Spinal cord (tissue), 10 donors: ENCODE results near the gene PDSS2. TPM values are rescaled to one million over a fixed set of nuclear protein-coding genes. Genes with fewer than 3 reads are reported as not detected.
A peak's percentile ranks its signal among the peaks of the same experiment; 100 is the strongest.
"Not testable (repeated sequence)": the region's sequence is repeated elsewhere in the genome, so short reads cannot be mapped to it uniquely, and the experiment has no call there.

ENCODE experiments used
- DNase-seq, 6 donors: peaks; one replicate each; pipeline versions ENCODE4 v3.0.0 to v3.0.0-alpha.2; 2013 to 2015; ENCODE audit warnings: low spot score in 6 of 6, low read depth in 4 of 6
- H3K27ac ChIP-seq: one replicate; pipeline ENCODE4 v1.5.1; 2013; ENCODE audit warnings: low read depth, low read length, control low read depth
- H3K27me3 ChIP-seq: one replicate; pipeline ENCODE4 v1.6.1; 2013; ENCODE audit warnings: low read length; ENCODE audit not compliant: control insufficient read depth, insufficient read depth
- H3K36me3 ChIP-seq: one replicate; pipeline ENCODE4 v1.6.1; 2013; ENCODE audit warnings: low read length; ENCODE audit not compliant: control insufficient read depth, insufficient read depth
- H3K4me1 ChIP-seq: one replicate; pipeline ENCODE4 v1.6.1; 2013; ENCODE audit warnings: low read length; ENCODE audit not compliant: control insufficient read depth, insufficient read depth
- H3K4me3 ChIP-seq: one replicate; pipeline ENCODE4 v1.5.1; 2013; ENCODE audit warnings: low read depth, low read length, control low read depth
- H3K9me3 ChIP-seq: one replicate; pipeline ENCODE4 v1.6.1; 2013; ENCODE audit warnings: low read length; ENCODE audit not compliant: control insufficient read depth, insufficient read depth
- WGBS: methylation state at CpG from one replicate; pipeline ENCODE4 v1.1.5; 2013; ENCODE audit warnings: missing lambda C conversion rate; ENCODE audit not compliant: insufficient coverage; 5-methylcytosine and 5-hydroxymethylcytosine counted together
- polyA plus RNA-seq, 2 donors: library from polyadenylated mRNA; unstranded; fragments of 120-200 nt; gene quantifications; one replicate each; pipeline ENCODE4 v1.2.1, GENCODE V29; 2013; ENCODE audit not compliant: insufficient read length in 2 of 2
- total RNA-seq, 2 donors: library from RNA; depleted of rRNA in 1 of 2; stranded (reverse); fragments of 120-200 nt in 1 of 2; fragments of >200 nt in 1 of 2; gene quantifications; one replicate each; pipeline versions ENCODE4 v1.2.3 to v1.2.4, GENCODE V29; 2013 to 2014
- donor health status: healthy.

PDSS2 gene
- total and polyA plus RNA-seq, 4 donors: 9.5 to 14.5 (median 10.6) TPM

GRCh38 chr6:107318100-107318736 is 141.1 kb downstream of the PDSS2 start:
- H3K36me3 ChIP-seq: no peaks in the 10 kb centered on the region
- no peaks in the 10 kb centered on the region for H3K4me1 ChIP-seq
- no peaks in the 10 kb centered on the region for H3K9me3 ChIP-seq
- H3K4me3 ChIP-seq: no peak overlapping the region
- no peak overlapping the region for H3K27ac ChIP-seq
- 40% methylated on average over 2 of the region's 9 CpGs for WGBS
- peak in 3 of 6 donors; percentile 31 to 84 (median 81) for DNase-seq
- H3K27me3 ChIP-seq: no peaks in the 10 kb centered on the region

DNA sequence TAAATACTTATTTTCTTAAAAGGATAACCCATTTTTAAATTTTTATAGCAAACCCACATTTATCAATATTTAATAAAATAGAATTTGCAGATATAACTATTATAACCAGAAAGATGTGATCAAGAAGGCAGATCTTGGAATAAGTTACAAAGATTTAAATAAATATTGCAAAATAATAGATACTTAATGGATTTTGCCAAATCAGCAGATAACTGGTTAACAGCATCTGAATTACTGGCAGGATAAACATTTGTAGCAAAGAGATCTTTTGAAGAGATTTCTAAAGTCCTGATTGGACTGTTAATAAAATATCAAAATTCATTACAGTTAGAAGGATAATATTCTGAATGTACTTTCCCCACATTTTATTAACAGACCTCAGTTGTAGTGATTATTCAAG is 144.2 kb downstream of the PDSS2 start:
- no peak overlapping the region for H3K27ac ChIP-seq
- H3K27me3 ChIP-seq: no peaks in the 10 kb centered on the region
- H3K36me3 ChIP-seq: no peaks in the 10 kb centered on the region
- no peaks in the 10 kb centered on the region for H3K9me3 ChIP-seq
- H3K4me1 ChIP-seq: no peaks in the 10 kb centered on the region
- DNase-seq: no peak
- H3K4me3 ChIP-seq: no peak overlapping the region

DNA sequence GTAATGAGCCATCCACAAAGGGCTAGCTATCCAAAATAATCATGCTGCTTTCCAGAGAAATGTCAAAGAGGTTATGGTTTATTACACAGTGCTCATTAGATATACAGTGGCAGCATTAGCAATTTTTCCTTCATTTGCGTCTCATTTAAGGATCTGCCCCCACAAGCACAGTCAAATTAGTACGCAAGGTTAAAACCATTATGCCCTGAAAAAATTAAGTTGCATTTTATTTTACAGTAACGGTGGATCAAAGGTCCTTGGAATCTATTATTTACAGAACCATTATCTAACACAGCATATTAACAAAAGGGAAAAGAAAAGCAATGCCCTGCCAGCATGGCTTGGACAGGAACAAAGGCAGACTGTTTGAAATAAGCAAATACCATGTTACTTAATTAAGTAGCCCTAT is 144.8 kb downstream of the PDSS2 start:
- no peaks in the 10 kb centered on the region for H3K27me3 ChIP-seq
- peak in 2 of 6 donors; percentile 56 to 64 for DNase-seq
- no peak overlapping the region for H3K4me3 ChIP-seq
- H3K4me1 ChIP-seq: no peaks in the 10 kb centered on the region
- no CpG with 5 or more reads among the region's 3 CpGs for WGBS
- H3K36me3 ChIP-seq: no peaks in the 10 kb centered on the region
- H3K9me3 ChIP-seq: no peaks in the 10 kb centered on the region
- H3K27ac ChIP-seq: no peak overlapping the region

- no peak for DNase-seq
- H3K36me3 ChIP-seq: no peaks in the 10 kb centered on the region
These were observed 145.6 kb downstream of the PDSS2 start for GRCh38 chr6:107313776-107314175.

DNA sequence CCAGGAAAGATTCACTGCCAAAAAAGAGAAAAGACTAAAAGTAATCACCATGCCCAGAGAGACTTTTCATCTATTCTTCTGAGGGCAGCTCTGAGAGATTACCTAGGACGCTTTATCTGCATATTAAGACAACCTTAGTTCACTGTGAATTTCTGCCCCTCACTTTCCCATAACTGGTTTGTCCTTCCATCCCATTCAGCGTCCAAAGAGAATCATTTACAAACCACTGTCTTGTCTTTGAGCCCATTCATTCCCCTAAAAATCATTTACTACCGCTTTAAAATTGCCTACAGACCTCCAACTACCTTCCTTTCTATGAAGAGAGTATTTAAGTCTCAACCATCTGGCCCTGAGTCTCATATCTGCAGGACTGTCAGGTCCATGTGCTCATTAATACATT is 149.0 kb downstream of the PDSS2 start:
- Histone ChIP-seq H3K27me3 (no peaks in the 10 kb centered on the region), H3K4me3 (no peak overlapping the region), H3K36me3 (no peaks in the 10 kb centered on the region), H3K27ac (no peak overlapping the region), H3K9me3 (no peaks in the 10 kb centered on the region), H3K4me1 (no peaks in the 10 kb centered on the region)
- DNase-seq: no peak
- 92% methylated on average over 2 of the region's 3 CpGs for WGBS

More at GRCh38 chr6:107313776-107314175, 145.6 kb downstream of the PDSS2 start:
- Histone ChIP-seq H3K4me1 (no peaks in the 10 kb centered on the region), H3K27me3 (no peaks in the 10 kb centered on the region), H3K27ac (no peak overlapping the region), H3K9me3 (no peaks in the 10 kb centered on the region), H3K4me3 (no peak overlapping the region)
- 100% methylated on average over 2 of the region's 3 CpGs for WGBS

DNA sequence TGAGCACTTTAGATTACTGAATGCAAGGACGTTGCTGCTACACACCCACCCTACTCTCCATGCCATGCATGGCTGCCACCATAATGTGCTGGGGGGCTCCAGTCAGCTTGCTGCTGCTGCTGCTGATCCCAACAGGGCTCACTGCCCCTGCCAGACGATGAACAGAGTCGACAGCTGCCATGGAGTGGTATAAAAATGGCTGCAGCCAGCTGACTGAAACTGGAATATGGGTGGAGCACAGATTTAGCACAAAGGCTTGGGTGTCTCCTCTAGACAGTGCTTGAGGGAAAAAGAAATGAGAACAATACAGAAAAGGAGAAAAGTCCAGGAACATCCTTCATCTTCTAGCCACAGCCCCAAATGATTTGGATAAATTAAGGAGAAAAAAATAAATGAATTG is 150.7 kb downstream of the PDSS2 start:
- H3K27ac ChIP-seq: no peak overlapping the region
- no peaks in the 10 kb centered on the region for H3K36me3 ChIP-seq
- H3K27me3 ChIP-seq: no peaks in the 10 kb centered on the region
- no peaks in the 10 kb centered on the region for H3K4me1 ChIP-seq
- no peaks in the 10 kb centered on the region for H3K9me3 ChIP-seq
- WGBS: 38% methylated on average over 2 of the region's 3 CpGs
- DNase-seq: peak in 1 of 6 donors; percentile 36
- no peak overlapping the region for H3K4me3 ChIP-seq

- H3K9me3 ChIP-seq, DNase-seq, H3K27ac ChIP-seq, H3K4me1 ChIP-seq, H3K4me3 ChIP-seq, H3K27me3 ChIP-seq, H3K36me3 ChIP-seq: not testable (repeated sequence)
- WGBS: no CpG with 5 or more reads among the region's 3 CpGs
These were observed 153.4 kb downstream of the PDSS2 start for GRCh38 chr6:107305994-107306393.

DNA sequence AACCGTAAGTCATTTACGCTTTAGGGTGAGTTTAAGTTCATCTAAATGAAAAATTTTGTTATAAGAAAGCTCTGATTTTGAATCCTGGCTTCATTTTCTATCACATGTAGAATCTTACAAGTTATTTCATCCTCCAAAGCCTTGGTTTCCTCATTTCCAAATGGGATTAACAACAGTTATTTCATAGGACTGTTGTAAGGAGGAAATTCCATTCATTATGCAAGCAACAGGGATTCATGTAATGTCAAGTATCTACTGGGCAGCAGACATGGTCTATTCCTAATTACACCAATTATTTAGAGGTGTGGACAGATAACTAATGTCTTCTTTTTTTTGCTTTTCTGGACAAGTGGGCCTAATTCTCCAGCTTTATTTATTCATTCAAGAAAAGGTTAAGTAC is 154.0 kb downstream of the PDSS2 start:
- Histone ChIP-seq H3K27ac (no peak overlapping the region), H3K36me3 (no peaks in the 10 kb centered on the region), H3K4me1 (no peaks in the 10 kb centered on the region), H3K27me3 (no peaks in the 10 kb centered on the region), H3K9me3 (no peaks in the 10 kb centered on the region), H3K4me3 (no peak overlapping the region)
- no peak for DNase-seq
- WGBS: no CpG with 5 or more reads among the region's 2 CpGs

DNA sequence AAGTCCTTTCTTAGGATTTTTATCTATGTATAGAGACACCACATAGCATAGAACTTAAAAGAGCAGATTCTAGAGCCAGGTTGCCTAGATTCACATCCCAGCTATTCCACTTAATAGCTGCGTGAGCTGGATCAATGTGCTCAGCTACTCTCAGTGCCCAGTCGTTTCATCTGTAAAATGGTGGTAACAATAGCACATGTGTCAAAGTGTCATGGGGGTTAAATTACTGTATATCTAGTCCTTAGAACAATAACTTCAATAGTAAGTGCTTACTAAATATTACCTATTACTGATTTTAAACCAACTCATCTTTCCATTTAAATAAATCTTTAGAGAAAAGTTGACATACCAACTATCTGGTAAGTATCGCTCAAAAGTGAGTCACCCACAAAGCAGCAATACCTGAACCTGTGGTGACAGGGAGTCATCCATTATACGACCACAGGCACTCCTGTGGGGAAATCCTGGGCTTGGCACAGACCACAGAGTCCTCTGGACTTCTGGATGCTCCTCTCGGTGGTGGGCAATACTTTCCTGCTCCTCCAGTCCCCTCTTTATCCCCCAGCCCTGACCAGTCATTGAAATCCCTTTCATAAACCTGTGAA is 154.8 kb downstream of the PDSS2 start:
- no peak overlapping the region for H3K27ac ChIP-seq
- H3K36me3 ChIP-seq: no peaks in the 10 kb centered on the region
- H3K9me3 ChIP-seq: no peaks in the 10 kb centered on the region
- no peak for DNase-seq
- H3K4me1 ChIP-seq: no peaks in the 10 kb centered on the region
- H3K4me3 ChIP-seq: no peak overlapping the region
- H3K27me3 ChIP-seq: no peaks in the 10 kb centered on the region
- WGBS: 89% methylated on average over 2 of the region's 5 CpGs

DNA sequence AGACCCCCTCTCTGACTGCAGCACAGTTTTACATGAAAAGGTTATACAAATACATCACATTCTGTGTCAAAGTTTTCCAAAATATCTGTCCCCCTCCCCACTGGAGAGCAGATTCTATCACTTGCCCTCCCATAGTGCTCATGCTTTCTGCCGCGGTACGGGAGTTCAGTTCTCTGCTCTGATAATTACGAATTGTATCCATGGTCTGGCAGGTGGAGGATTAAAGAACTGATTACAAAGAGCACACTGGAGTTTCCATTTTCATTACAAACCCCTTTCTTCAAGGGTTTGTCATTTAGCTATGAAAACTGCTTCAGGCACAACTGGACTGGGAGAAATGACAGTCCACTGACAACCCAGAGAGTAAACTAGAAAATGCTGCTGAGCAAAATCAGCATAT is 166.0 kb downstream of the PDSS2 start:
- Histone ChIP-seq H3K27me3 (no peaks in the 10 kb centered on the region), H3K4me1 (peaks cover 3% of the 10 kb centered on the region), H3K4me3 (no peak overlapping the region), H3K27ac (peak overlapping the region; percentile 6), H3K9me3 (no peaks in the 10 kb centered on the region), H3K36me3 (no peaks in the 10 kb centered on the region)
- DNase-seq: peak in 1 of 6 donors; percentile 71
- no CpG with 5 or more reads among the region's 4 CpGs for WGBS
